K562 (cell line): ENCODE measurements around the gene KLHL29. TPM values are rescaled to one million over a fixed set of nuclear protein-coding genes. Genes with fewer than 3 reads are reported as not detected.

Experiments
- ATAC-seq: fragments of 200-7000 bp; cut with Tn5 transposase; 3 replicates; pipeline ENCODE4 v1.9.1; 2020; ENCODE audit warnings: moderate library complexity
- BruUV-seq: library from RNA; stranded (reverse); fragments of 400-500 nt; replicated peaks from 2 replicates; lab custom pipeline; 2021; lab: Mats Ljungman, UMichigan
- CTCF ChIA-PET: fragments of 300-600 bp; formaldehyde crosslinking; extraction: SDS; loops from one replicate; lab custom pipeline; 2021; ENCODE audit warnings: low intra/inter-chr PET ratio; lab: Yijun Ruan, JAX
- POLR2A ChIA-PET: fragments of 300-600, 350-650 bp; sonication (Branson Sonifier 250); formaldehyde crosslinking; extraction: SDS; loops from one replicate; lab custom pipeline; 2021; ENCODE audit warnings: antibody characterized with exemption, inconsistent platforms; lab: Yijun Ruan, JAX
- DNase-seq, 4 experiments: peaks; one replicate each; pipeline versions ENCODE4 v3.0.0 to v3.0.0-alpha.2; 2011 to 2018; ENCODE audit warnings: low spot score in 3 of 4, mixed read lengths in 3 of 4; ENCODE audit errors: extremely low read depth in 1 of 4
- FAIRE-seq: peaks from 2 replicates; lab custom pipeline; 2011; peaks lifted over from hg19 to GRCh38; lab: Jason Lieb, UNC
- H2AFZ ChIP-seq: 2 replicates; pipeline ENCODE4 v1.6.0; 2011; ENCODE audit warnings: low read depth, low read length, control low read depth, inconsistent platforms
- H3K27ac ChIP-seq: fragments of 200-600 bp; 3 replicates; pipeline ENCODE4 v1.8.0; 2011; ENCODE audit warnings: low read depth, mild to moderate bottlenecking, control low read depth, inconsistent platforms, low read length, moderate library complexity, mixed read lengths; ENCODE audit errors: extremely low read depth
- H3K27me3 ChIP-seq, 2 experiments: fragments of 300-600 bp in 1 of 2; 2 replicates in 1 of 2; 3 replicates in 1 of 2; pipeline versions ENCODE4 v1.6.0 to v1.8.0; 2011; ENCODE audit warnings: inconsistent platforms in 2 of 2, low read length in 2 of 2, mild to moderate bottlenecking in 1 of 2, mixed read lengths in 1 of 2, moderate library complexity in 1 of 2; ENCODE audit not compliant: control insufficient read depth in 2 of 2, insufficient read depth in 2 of 2
- H3K36me3 ChIP-seq: fragments of 300-600 bp; 3 replicates; pipeline ENCODE4 v1.8.0; 2011; ENCODE audit warnings: mild to moderate bottlenecking, low read length, inconsistent platforms; ENCODE audit not compliant: control insufficient read depth, insufficient read depth
- H3K4me1 ChIP-seq, 2 experiments: fragments of 200-600 bp in 1 of 2; replicated peaks in 1 of 2; 2 replicates in 1 of 2; 3 replicates in 1 of 2; pipeline versions ENCODE4 v1.5.1 to v1.8.0; 2011; ENCODE audit warnings: inconsistent platforms in 2 of 2, low read length in 2 of 2, mild to moderate bottlenecking in 1 of 2, mixed read lengths in 1 of 2, moderate library complexity in 1 of 2; ENCODE audit not compliant: control insufficient read depth in 2 of 2, insufficient read depth in 2 of 2
- H3K4me2 ChIP-seq: 2 replicates; pipeline ENCODE4 v1.6.1; 2011; ENCODE audit warnings: low read length, control low read depth, inconsistent platforms, mixed read lengths; ENCODE audit not compliant: insufficient read depth
- H3K4me3 ChIP-seq: fragments of 200-600 bp; sonication (generic), shearing (Covaris generic); 2 replicates; pipeline ENCODE4 v1.5.1; 2016; ENCODE audit warnings: control low read depth, inconsistent platforms
- H3K79me2 ChIP-seq: fragments of 200-600 bp; 3 replicates; pipeline ENCODE4 v1.8.0; 2011; ENCODE audit warnings: low read length, inconsistent platforms; ENCODE audit not compliant: control insufficient read depth, insufficient read depth
- H3K9ac ChIP-seq, 2 experiments: 2 replicates each; pipeline versions ENCODE4 v1.6.0 to v1.6.1; 2011; ENCODE audit warnings: low read depth in 2 of 2, low read length in 2 of 2, control low read depth in 1 of 2, inconsistent platforms in 1 of 2, mild to moderate bottlenecking in 1 of 2, mixed read lengths in 1 of 2; ENCODE audit not compliant: insufficient read depth in 1 of 2
- H3K9me1 ChIP-seq: one replicate; pipeline ENCODE4 v1.6.0; 2011; ENCODE audit warnings: inconsistent platforms, mild to moderate bottlenecking, low read length, moderate library complexity; ENCODE audit not compliant: control insufficient read depth, insufficient read depth
- H3K9me3 ChIP-seq: replicated peaks from 2 replicates; pipeline ENCODE4 v1.5.1; 2011; ENCODE audit warnings: low read depth, low read length, inconsistent platforms; ENCODE audit not compliant: control insufficient read depth, insufficient read depth
- H4K20me1 ChIP-seq: replicated peaks from 2 replicates; pipeline ENCODE4 v1.6.1; 2011; ENCODE audit warnings: low read length, inconsistent platforms, mixed read lengths; ENCODE audit not compliant: control insufficient read depth, insufficient read depth
- CHCHD3 ChIP-seq: fragments of 250-450 bp; sonication (Bioruptor Pico); IDR thresholded peaks from 2 replicates; pipeline ENCODE4 v2.1.2; 2022; ENCODE audit warnings: mild to moderate bottlenecking
- CREB3L1 ChIP-seq: fragments of 450-650 bp; IDR thresholded peaks from 2 replicates; pipeline ENCODE4 v1.6.1; 2014; ENCODE audit warnings: low read depth, mild to moderate bottlenecking, moderate library complexity, borderline replicate concordance
- GABPB2 ChIP-seq: fragments of 250-450 bp; sonication (Bioruptor Pico); conservative IDR thresholded peaks from 2 replicates; pipeline ENCODE4 v1.5.1; 2021; ENCODE audit warnings: mild to moderate bottlenecking
- HDGF ChIP-seq: fragments of 450-650 bp; IDR thresholded peaks from 2 replicates; pipeline ENCODE4 v1.6.1; 2016
- HNRNPUL1 ChIP-seq: fragments of 200-400 bp; formaldehyde crosslinking; IDR thresholded peaks from 2 replicates; pipeline ENCODE4 v1.6.1; 2017; ENCODE audit warnings: low read length
- HOMEZ ChIP-seq: fragments of 250-450 bp; sonication (Bioruptor Pico); IDR thresholded peaks from 2 replicates; pipeline ENCODE4 v1.4.0; 2020; ENCODE audit warnings: mild to moderate bottlenecking, moderate library complexity
- JUNB ChIP-seq: fragments of 450-650 bp; formaldehyde crosslinking; conservative IDR thresholded peaks from 2 replicates; pipeline ENCODE4 v1.4.0; 2020; ENCODE audit warnings: mild to moderate bottlenecking
- MECOM ChIP-seq: fragments of 250-450 bp; sonication (Bioruptor Pico); IDR thresholded peaks from 2 replicates; pipeline ENCODE4 v1.8.0; 2022; ENCODE audit warnings: inconsistent platforms
- MLLT1 ChIP-seq, 2 experiments: fragments of 450-650 bp; IDR thresholded peaks; 2 replicates each; pipeline ENCODE4 v1.6.1; 2016
- NONO ChIP-seq, 2 experiments: fragments of 200-400 bp in 1 of 2; fragments of 450-650 bp in 1 of 2; formaldehyde crosslinking in 1 of 2; IDR thresholded peaks; 2 replicates each; pipeline ENCODE4 v1.6.1; 2017; ENCODE audit warnings: low read depth in 2 of 2, mild to moderate bottlenecking in 2 of 2, moderate library complexity in 2 of 2, low read length in 1 of 2
- RBM22 ChIP-seq: fragments of 200-400 bp; formaldehyde crosslinking; IDR thresholded peaks from 2 replicates; pipeline ENCODE4 v1.6.1; 2018; ENCODE audit warnings: low read length, low read depth; ENCODE audit not compliant: poor library complexity, severe bottlenecking
- TEAD2 ChIP-seq: fragments of 450-650 bp; IDR thresholded peaks from 2 replicates; pipeline ENCODE4 v1.6.1; 2016; ENCODE audit warnings: missing genetic modification characterization, control low read depth, missing compliant biosample characterization
- THRAP3 ChIP-seq: fragments of 450-650 bp; IDR thresholded peaks from 2 replicates; pipeline ENCODE4 v1.6.1; 2016; ENCODE audit warnings: mild to moderate bottlenecking, inconsistent platforms, borderline replicate concordance
- ZNF134 ChIP-seq: fragments of 250-450 bp; sonication (Bioruptor Pico); conservative IDR thresholded peaks from 2 replicates; pipeline ENCODE4 v1.4.0; 2020
- ZNF175 ChIP-seq: fragments of 200-800 bp; sonication (Bioruptor generic); IDR thresholded peaks from 2 replicates; pipeline ENCODE4 v1.6.1; 2016; ENCODE audit warnings: low read depth, mild to moderate bottlenecking, missing genetic modification characterization, missing compliant biosample characterization
- ZNF436 ChIP-seq: fragments of 250-450, 450-650 bp; sonication (Bioruptor Pico); formaldehyde crosslinking; IDR thresholded peaks from 2 replicates; pipeline ENCODE4 v1.7.0; 2020; ENCODE audit warnings: mild to moderate bottlenecking
- ZSCAN32 ChIP-seq: fragments of 450-650 bp; formaldehyde crosslinking; IDR thresholded peaks from 2 replicates; pipeline ENCODE4 v1.4.0; 2020; ENCODE audit warnings: mild to moderate bottlenecking, moderate library complexity
- WGBS: fragments of 100-300 bp; shearing (Covaris generic); methylation state at CpG from one replicate; pipeline ENCODE4 v1.1.6; 2016; ENCODE audit warnings: low coverage, mixed read lengths; ENCODE audit not compliant: insufficient coverage; ENCODE audit errors: missing lambda C conversion rate; 5-methylcytosine and 5-hydroxymethylcytosine counted together
- in situ Hi-C: fragments of 300-500 bp; cut with MboI; formaldehyde crosslinking; loops from 4 replicates; pipeline ENCODE4 v1.15.0; 2018; ENCODE audit warnings: inconsistent platforms, mixed read lengths
- intact Hi-C: fragments of 100-400 bp; cut with micrococcal nuclease; formaldehyde crosslinking; loops from 2 replicates; pipeline ENCODE4 v1.14.2; 2022
- polyA plus RNA-seq, 8 experiments: library from polyadenylated mRNA; depleted of rRNA in 4 of 8; stranded (reverse) in 5 of 8; unstranded in 3 of 8; fragments of >200 nt; fragmentation: Nextera tagmentation in 2 of 8; fragmentation: Illumina TruSeq in 1 of 8; extraction: Ambion mirVana in 2 of 8; extraction: Trizol in 1 of 8; gene quantifications; 2 replicates each; pipeline versions ENCODE4 v1.2.1 to v1.2.3, GENCODE V29; 2011 to 2014; ENCODE audit warnings: inconsistent platforms in 1 of 8, missing spikeins in 1 of 8
- total RNA-seq, 7 experiments: library from RNA; depleted of rRNA in 6 of 7; stranded (reverse); fragments of >200 nt in 6 of 7; fragmentation: Illumina TruSeq in 2 of 7; extraction: Trizol in 2 of 7; gene quantifications; 2 replicates each; pipeline versions ENCODE4 v1.2.1 to v1.2.3, GENCODE V29; 2011 to 2021; ENCODE audit warnings: low replicate concordance in 1 of 7

KLHL29 gene
- total and polyA plus RNA-seq, 9 of the 15 experiments (the other 6 are each of a cell fraction or from before 2014, with no cell fraction given) = 0.03 to 0.31 (median 0.08) TPM; not detected in 1

- Histone ChIP-seq H3K9me3 (no peaks in the 10 kb centered on the region), H3K9me1 (no peaks in the 10 kb centered on the region), H4K20me1 (peaks cover 3% of the 10 kb centered on the region), H3K27me3 (peaks cover 34 to 80% of the 10 kb centered on the region in 2 experiments), H3K36me3 (no peaks in the 10 kb centered on the region), H3K79me2 (no peaks in the 10 kb centered on the region), H2AFZ (no peak overlapping the region), H3K4me1 (peaks cover 0 to 13% of the 10 kb centered on the region in 2 experiments; a peak in 2 of 5 replicates)
- CTCF ChIA-PET = no interaction called here
- WGBS = 6% methylated on average over 2 of the region's 2 CpGs
- FAIRE-seq = no peak
- POLR2A ChIA-PET = no interaction called here
- in situ Hi-C loops (no loop called here), intact Hi-C loops (no loop called here)
- no TSS peak for BruUV-seq
- TF ChIP-seq MECOM (CRISPR knock-in tag) (no peak), MLLT1 (IDR thresholded peaks at IDR 0.05) (no peak), HNRNPUL1 (no peak), THRAP3 (no peak), JUNB (no peak), RBM22 (no peak), ZNF175 (CRISPR knock-in tag) (no peak), ZNF134 (CRISPR knock-in tag) (no peak), CREB3L1 (no peak), TEAD2 (tag) (no peak), CHCHD3 (CRISPR knock-in tag) (no peak), HOMEZ (no peak), ZSCAN32 (CRISPR knock-in tag) (no peak), NONO (IDR thresholded peaks at IDR 0.05; ENCODE audit: low read depth in 2 of 2, low read length in 1 of 2) (no peak), ZNF436 (no peak), HDGF (no peak), GABPB2 (no peak)
- TF ChIP-seq, all 486 proteins: peak for 0
- no peak for DNase-seq
- no peak overlapping the region for H3K9ac ChIP-seq
- ATAC-seq = no peak
- H3K4me3 ChIP-seq = no peak overlapping the region
- no peak overlapping the region for H3K27ac ChIP-seq
- H3K4me2 ChIP-seq = no peak overlapping the region
Measured at GRCh38 chr2:23660237-23660636, 275.3 kb downstream of the KLHL29 start.
